Glutamatergic neuron (in vitro differentiated cells): ENCODE data around the gene SCT. TPM values are rescaled to one million over a fixed set of nuclear protein-coding genes. Genes with fewer than 3 reads are reported as not detected.

Experiments
- DNase-seq: peaks from one replicate; pipeline ENCODE4 v3.0.0; 2022
- H3K27ac Mint-ChIP-seq: one replicate; pipeline ENCODE4 v1.8.0; 2020; ENCODE audit warnings: mild to moderate bottlenecking, mixed read lengths, inconsistent platforms; ENCODE audit not compliant: unreplicated experiment
- H3K27me3 Mint-ChIP-seq: one replicate; pipeline ENCODE4 v1.8.0; 2020; ENCODE audit warnings: mild to moderate bottlenecking, moderate library complexity, mixed read lengths, inconsistent platforms; ENCODE audit not compliant: unreplicated experiment
- H3K36me3 Mint-ChIP-seq: one replicate; pipeline ENCODE4 v1.8.0; 2020; ENCODE audit warnings: mild to moderate bottlenecking, mixed read lengths, inconsistent platforms; ENCODE audit not compliant: unreplicated experiment
- H3K4me1 Mint-ChIP-seq: one replicate; pipeline ENCODE4 v1.8.0; 2020; ENCODE audit warnings: mild to moderate bottlenecking, low read depth, mixed read lengths, inconsistent platforms; ENCODE audit not compliant: unreplicated experiment
- H3K4me3 Mint-ChIP-seq: one replicate; pipeline ENCODE4 v1.8.0; 2020; ENCODE audit warnings: mild to moderate bottlenecking, mixed read lengths, inconsistent platforms; ENCODE audit not compliant: unreplicated experiment
- H3K9me3 Mint-ChIP-seq: one replicate; pipeline ENCODE4 v1.8.0; 2020; ENCODE audit warnings: mild to moderate bottlenecking, moderate library complexity, mixed read lengths, inconsistent platforms; ENCODE audit not compliant: unreplicated experiment
- total RNA-seq: library from RNA; stranded (reverse); fragmentation: NEBNext Ultra II Directional; extraction: Animal tissue kit (Norgen Biotek cat#: 25700); gene quantifications from one replicate; pipeline ENCODE4 v1.2.1, GENCODE V29; 2021; ENCODE audit not compliant: unreplicated experiment
- TF ChIP-seq, protein P1 (sequence below): fragments of 200-600 bp; sonication (generic); IDR thresholded peaks from one replicate; pipeline ENCODE4 v1.5.0; 2021; ENCODE audit not compliant: partially characterized antibody, unreplicated experiment

The SCT gene
- total RNA-seq, 1 donor from 2014 or later, result not detected

DNA sequence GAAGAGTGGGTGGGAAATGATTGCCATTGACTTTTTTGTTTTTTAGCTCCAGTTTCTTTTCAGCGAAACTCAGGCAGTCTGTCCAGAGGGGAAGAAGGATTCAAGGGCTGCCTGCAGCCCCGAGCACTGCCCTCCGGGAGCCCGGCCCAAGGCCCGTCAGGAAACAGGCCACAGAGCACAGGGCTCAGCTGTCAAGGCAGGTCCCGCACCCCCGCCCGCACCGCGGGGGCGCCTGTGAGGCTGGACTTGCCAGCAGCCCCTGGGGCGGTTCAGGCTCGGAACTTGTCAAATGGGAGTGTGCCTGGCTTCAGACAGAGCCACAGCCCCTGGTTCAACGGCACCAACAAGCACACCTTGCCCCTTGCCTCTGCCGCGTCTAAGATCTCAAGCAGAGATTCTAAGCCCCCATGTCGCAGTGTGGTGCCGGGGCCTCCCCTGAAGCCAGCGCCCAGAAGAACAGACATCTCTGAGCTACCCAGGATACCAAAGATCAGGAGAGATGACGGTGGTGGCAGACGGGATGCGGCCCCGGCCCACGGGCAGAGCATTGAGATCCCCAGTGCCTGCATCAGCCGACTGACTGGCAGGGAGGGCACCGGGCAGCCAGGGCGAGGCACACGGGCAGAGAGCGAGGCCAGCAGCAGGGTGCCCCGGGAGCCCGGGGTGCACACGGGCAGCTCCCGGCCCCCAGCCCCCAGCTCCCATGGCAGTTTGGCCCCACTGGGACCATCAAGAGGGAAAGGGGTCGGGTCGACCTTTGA is 19.8 kb downstream of the SCT start:
- TF ChIP-seq, protein P1, sequence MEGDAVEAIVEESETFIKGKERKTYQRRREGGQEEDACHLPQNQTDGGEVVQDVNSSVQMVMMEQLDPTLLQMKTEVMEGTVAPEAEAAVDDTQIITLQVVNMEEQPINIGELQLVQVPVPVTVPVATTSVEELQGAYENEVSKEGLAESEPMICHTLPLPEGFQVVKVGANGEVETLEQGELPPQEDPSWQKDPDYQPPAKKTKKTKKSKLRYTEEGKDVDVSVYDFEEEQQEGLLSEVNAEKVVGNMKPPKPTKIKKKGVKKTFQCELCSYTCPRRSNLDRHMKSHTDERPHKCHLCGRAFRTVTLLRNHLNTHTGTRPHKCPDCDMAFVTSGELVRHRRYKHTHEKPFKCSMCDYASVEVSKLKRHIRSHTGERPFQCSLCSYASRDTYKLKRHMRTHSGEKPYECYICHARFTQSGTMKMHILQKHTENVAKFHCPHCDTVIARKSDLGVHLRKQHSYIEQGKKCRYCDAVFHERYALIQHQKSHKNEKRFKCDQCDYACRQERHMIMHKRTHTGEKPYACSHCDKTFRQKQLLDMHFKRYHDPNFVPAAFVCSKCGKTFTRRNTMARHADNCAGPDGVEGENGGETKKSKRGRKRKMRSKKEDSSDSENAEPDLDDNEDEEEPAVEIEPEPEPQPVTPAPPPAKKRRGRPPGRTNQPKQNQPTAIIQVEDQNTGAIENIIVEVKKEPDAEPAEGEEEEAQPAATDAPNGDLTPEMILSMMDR, result no peak
- peaks cover 4% of the 10 kb centered on the region for H3K4me1 Mint-ChIP-seq
- H3K27me3 Mint-ChIP-seq, result peaks cover 5% of the 10 kb centered on the region
- peak overlapping the region; percentile 62 for H3K27ac Mint-ChIP-seq
- DNase-seq, result no peak
- peaks cover 10% of the 10 kb centered on the region for H3K9me3 Mint-ChIP-seq
- H3K36me3 Mint-ChIP-seq, result peaks cover 4% of the 10 kb centered on the region
- H3K4me3 Mint-ChIP-seq, result peak overlapping the region; percentile 67

DNA sequence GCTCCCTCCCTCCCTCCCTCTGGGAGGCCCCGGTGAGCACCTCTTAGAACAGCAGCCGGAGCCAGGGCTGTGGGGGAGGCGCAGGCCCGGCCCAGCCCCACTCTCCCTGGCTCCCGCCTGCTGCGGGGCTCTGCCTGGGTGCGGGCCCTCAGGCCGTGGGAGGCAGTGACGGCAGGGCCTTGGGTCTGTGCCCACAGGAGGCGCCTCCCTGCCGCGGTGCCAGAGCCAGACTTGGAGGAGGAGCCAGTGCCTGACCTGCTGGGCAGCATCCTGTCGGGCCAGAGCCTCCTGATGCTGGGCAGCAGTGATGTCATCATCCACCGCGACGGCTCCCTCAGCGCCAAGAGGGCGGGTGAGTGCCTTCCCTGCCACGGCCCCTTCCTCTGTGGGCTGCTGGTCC is 20.7 kb downstream of the SCT start:
- peaks cover 9% of the 10 kb centered on the region for H3K9me3 Mint-ChIP-seq
- TF ChIP-seq, protein P1, result no peak
- H3K4me3 Mint-ChIP-seq, result no peak overlapping the region
- DNase-seq, result no peak
- H3K27me3 Mint-ChIP-seq, result peaks cover 2% of the 10 kb centered on the region
- peaks cover 4% of the 10 kb centered on the region for H3K36me3 Mint-ChIP-seq
- peaks cover 1% of the 10 kb centered on the region for H3K4me1 Mint-ChIP-seq
- H3K27ac Mint-ChIP-seq, result no peak overlapping the region

DNA sequence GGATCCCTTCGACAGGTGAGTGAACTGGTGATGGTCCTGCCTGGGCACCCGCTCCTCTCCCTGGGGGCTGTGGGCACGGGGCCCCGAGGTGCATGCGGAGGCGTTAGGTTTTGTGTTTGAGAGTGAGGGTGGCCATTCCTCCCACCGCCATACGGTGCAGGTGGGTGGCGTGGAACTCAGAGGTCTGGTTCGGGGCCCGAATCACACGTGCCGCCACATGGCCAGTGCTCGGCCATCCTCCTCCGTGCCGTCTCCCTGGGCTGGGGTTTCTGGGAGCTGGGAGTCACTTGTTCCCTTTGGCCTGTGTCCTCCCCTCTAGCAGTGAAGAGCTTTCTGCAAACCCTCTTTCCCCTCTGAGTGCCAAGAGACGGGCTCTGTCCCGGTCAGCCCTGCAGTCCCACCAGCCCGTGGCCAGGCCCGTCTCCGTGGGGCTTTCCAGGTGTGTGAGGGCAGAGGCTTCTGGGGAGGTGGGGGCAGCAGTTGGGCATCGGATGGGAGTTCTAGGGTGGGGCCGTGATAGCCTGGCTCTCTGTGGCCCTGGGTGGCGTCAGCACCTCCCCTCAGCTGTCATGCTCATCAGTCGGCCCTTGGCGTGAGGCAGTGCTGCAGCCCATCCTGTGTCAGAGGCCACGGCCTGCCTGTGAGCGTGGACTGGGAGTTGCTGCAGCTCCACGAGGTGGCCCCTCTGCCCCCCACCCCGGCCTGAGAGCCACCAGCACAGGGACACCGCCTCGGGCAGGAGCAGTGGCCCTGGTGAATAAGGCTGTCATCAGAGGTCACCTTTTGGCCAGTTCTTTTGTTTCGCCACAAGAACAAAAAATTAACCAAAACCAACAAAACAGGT is 21.5 kb downstream of the SCT start:
- DNase-seq, result no peak
- Mint-ChIP-seq H3K27me3 (no peaks in the 10 kb centered on the region), H3K36me3 (peaks cover 4% of the 10 kb centered on the region), H3K4me3 (no peak overlapping the region), H3K4me1 (no peaks in the 10 kb centered on the region), H3K9me3 (peaks cover 9% of the 10 kb centered on the region), H3K27ac (no peak overlapping the region)
- TF ChIP-seq, protein P1, result no peak

DNA sequence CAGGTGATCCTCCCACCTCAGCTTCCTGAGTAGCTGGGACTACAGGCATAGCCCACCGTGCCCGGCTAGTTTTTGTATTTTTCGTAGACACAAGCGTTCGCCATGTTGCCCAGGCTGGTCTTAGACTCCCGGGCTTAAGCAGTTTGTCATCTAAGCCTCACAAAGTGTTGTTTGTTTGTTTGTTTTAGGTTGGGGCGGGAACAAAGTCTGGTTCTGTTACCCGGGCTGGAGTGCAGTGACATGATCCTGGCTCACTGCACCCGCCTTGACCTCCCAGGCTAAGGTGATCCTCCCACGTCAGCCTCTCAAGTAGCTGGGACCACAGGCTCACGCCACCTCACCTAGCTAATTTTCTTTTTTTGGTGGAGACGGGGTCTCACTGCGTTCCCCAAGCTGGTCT is 23.8 kb downstream of the SCT start:
- H3K27ac Mint-ChIP-seq, result no peak overlapping the region
- H3K9me3 Mint-ChIP-seq, result peaks cover 9% of the 10 kb centered on the region

More for the DNA sequence above, 23.8 kb downstream of the SCT start:
- H3K4me3 Mint-ChIP-seq, result no peak overlapping the region
- H3K36me3 Mint-ChIP-seq, result peaks cover 4% of the 10 kb centered on the region
- TF ChIP-seq, protein P1, result no peak
- DNase-seq, result no peak
- H3K4me1 Mint-ChIP-seq, result no peaks in the 10 kb centered on the region
- peaks cover 2% of the 10 kb centered on the region for H3K27me3 Mint-ChIP-seq
